Testis (tissue), 5 donors: ENCODE data around the gene CDC25A. TPM values are rescaled to one million over a fixed set of nuclear protein-coding genes. Genes with fewer than 3 reads are reported as not detected.
A peak's percentile ranks its signal among the peaks of the same experiment; 100 is the strongest.

Experiments used
- DNase-seq: peaks from one replicate; pipeline ENCODE4 v3.0.0-alpha.2; 2019
- H3K27ac ChIP-seq, 2 donors: fragments of 200-600 bp; sonication (generic); one replicate each; pipeline ENCODE4 v1.5.1; 2019
- H3K27me3 ChIP-seq: fragments of 200-600 bp; sonication (generic); one replicate; pipeline ENCODE4 v1.5.1; 2019
- H3K36me3 ChIP-seq: fragments of 200-600 bp; sonication (generic); one replicate; pipeline ENCODE4 v1.5.1; 2017; ENCODE audit warnings: low read depth; ENCODE audit errors: missing control alignments
- H3K4me1 ChIP-seq: fragments of 200-600 bp; sonication (generic); one replicate; pipeline ENCODE4 v1.5.1; 2019
- H3K4me3 ChIP-seq, 2 donors: fragments of 200-600 bp; sonication (generic); one replicate each; pipeline ENCODE4 v1.5.1; 2017 to 2019
- H3K9me3 ChIP-seq: fragments of 200-600 bp; sonication (generic); one replicate; pipeline ENCODE4 v1.5.1; 2017
- POLR2A ChIP-seq: fragments of 450-650 bp; IDR thresholded peaks from one replicate; pipeline ENCODE4 v1.6.1; 2017; ENCODE audit warnings: antibody characterized with exemption, mild to moderate bottlenecking, moderate library complexity
- WGBS, 2 donors: methylation state at CpG; one replicate each; pipeline ENCODE4 v1.1.5; 2018; 5-methylcytosine and 5-hydroxymethylcytosine counted together
- intact Hi-C: fragments of 100-400 bp; cut with DNase I; formaldehyde crosslinking; loops from one replicate; pipeline ENCODE4 v1.15.1; 2023; ENCODE audit warnings: low total_unique reads
- long read RNA-seq, 2 donors: transcript quantifications; one replicate each; lab custom pipeline, GENCODE V29; 2026
- polyA plus RNA-seq: library from polyadenylated mRNA; stranded (reverse); fragments of 350-450 nt; fragmentation: Illumina TruSeq; extraction: RNeasy Lipid Tissue Mini Kit (QIAGEN cat#74804); gene quantifications from one replicate; pipeline ENCODE4 v1.2.3, GENCODE V29; 2014; ENCODE audit warnings: low read depth, low replicate concordance; ENCODE audit not compliant: insufficient read depth
- total RNA-seq, 2 donors: library from RNA; depleted of rRNA; stranded (reverse); fragments of >200 nt; gene quantifications; one replicate each; pipeline ENCODE4 v1.2.3, GENCODE V29; 2016
- TF ChIP-seq, protein P1 (sequence below), 3 experiments: fragments of 450-650 bp in 2 of 3; fragments of 200-600 bp in 1 of 3; sonication (generic) in 1 of 3; IDR thresholded peaks; one replicate each; pipeline ENCODE4 v1.5.1; 2016 to 2019; ENCODE audit warnings: antibody characterized with exemption in 3 of 3, mild to moderate bottlenecking in 2 of 3, moderate library complexity in 1 of 3

The CDC25A gene
- total RNA-seq, result 10 to 100 TPM; 46.3 to 51.6 TPM
- 29.3 TPM for polyA plus RNA-seq
- long read RNA-seq, donor 1, result 0 reads
- long read RNA-seq, donor 2, partial matches to known transcripts, result 0 of 3 reads
- long read RNA-seq, donor 2, other reads (novel, unspliced or antisense), result 0 of 3 reads

DNA sequence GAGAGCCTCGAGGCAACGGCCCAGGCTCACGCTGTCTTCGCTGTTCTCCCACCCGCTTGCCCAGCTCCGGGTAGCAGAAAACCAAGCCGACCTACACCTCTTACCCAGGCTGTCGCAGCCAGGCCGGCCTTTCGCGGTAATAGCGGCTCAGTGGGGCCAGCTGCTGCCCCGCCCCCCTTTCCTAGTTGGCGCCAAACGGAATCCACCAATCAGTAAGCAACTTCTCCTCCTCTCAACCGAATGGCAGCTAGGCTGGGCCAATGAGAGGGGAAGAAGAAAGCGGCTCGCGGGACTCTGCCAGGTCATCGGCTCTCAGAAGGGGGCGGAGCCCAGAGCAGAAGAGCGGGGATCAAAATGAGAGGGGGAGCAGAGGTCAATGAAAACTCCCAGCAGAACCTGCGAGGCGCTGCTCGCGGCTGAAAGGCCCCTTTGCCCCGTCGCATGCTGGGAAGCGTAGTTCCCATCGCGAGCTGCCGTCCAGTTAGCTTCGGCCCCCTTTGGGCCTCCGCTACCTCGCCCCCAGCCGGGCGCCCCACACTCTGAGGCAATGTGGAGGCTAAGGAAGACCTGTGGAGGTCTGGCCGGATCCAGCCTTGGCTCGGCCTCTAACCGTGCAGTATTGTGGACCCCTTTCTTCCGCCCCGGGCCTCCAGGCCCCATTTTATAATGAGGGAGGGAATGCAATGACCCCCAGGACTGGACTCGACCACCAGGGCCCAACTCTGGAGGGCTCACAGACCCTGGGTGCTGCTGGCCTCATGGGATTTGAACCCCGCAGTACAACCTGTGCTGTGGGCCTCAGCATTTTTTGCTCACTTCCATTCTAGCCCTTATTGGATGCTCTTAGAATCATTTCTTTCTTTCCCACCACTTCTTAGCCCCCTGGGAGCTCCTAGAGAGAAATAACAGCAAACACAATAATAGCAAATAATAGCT is at the start of gene CDC25A:
Gene CDC25A (minus strand): TSS at position 152 of the 936 bp plus-strand sequence. CDS start 470 bp downstream, outside the sequence.
- peak within 1 kb of the TSS; percentile 75 to 76 for H3K4me3 ChIP-seq
- intact Hi-C loops, result no loop called here
- DNase-seq, result peak; percentile 99
- TF ChIP-seq POLR2A, result no peak
- TF ChIP-seq, protein P1, sequence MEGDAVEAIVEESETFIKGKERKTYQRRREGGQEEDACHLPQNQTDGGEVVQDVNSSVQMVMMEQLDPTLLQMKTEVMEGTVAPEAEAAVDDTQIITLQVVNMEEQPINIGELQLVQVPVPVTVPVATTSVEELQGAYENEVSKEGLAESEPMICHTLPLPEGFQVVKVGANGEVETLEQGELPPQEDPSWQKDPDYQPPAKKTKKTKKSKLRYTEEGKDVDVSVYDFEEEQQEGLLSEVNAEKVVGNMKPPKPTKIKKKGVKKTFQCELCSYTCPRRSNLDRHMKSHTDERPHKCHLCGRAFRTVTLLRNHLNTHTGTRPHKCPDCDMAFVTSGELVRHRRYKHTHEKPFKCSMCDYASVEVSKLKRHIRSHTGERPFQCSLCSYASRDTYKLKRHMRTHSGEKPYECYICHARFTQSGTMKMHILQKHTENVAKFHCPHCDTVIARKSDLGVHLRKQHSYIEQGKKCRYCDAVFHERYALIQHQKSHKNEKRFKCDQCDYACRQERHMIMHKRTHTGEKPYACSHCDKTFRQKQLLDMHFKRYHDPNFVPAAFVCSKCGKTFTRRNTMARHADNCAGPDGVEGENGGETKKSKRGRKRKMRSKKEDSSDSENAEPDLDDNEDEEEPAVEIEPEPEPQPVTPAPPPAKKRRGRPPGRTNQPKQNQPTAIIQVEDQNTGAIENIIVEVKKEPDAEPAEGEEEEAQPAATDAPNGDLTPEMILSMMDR (IDR thresholded peaks at IDR 0.05), result peak in 1 of 3 experiments; percentile 1
- H3K27me3 ChIP-seq, result no peaks in the 10 kb centered on the region
- 5% methylated on average over 13 to 44 of the region's 44 CpGs for WGBS, 2 donors
- H3K9me3 ChIP-seq, result no peaks in the 10 kb centered on the region
- H3K27ac ChIP-seq, result peak within 1 kb of the TSS; percentile 61 to 78
- H3K4me1 ChIP-seq, result peaks cover 11% of the 10 kb centered on the region
- H3K36me3 ChIP-seq, result no peaks in the 10 kb centered on the region

DNA sequence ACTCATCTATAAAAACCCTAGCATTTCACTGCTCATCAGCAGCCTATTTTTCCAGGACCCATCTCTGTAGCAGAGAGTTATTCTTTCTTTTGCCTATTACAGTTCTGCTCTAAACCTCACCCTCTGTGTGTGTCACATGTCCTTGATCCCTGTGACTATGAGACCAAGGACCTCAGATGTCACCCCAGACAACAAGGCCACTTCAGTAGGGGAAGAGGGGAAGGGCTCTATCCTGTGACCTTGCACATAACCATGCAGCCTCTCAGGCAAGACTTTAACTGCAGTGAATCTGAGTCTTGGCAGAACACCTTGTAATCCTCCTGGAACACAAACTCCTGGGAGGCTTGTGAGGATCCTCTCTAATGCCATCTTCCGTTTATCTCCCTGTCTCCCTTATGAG is 48.3 kb upstream of the CDC25A start:
- H3K4me1 ChIP-seq, result peaks cover 48% of the 10 kb centered on the region
- DNase-seq, result peak; percentile 39
- H3K27ac ChIP-seq, result peak overlapping the region; percentile 68 to 79
- H3K9me3 ChIP-seq, result no peaks in the 10 kb centered on the region
- WGBS, 2 donors, result 25 to 50% methylated on average over 1 of the region's 1 CpG
- no peaks in the 10 kb centered on the region for H3K27me3 ChIP-seq
- TF ChIP-seq, protein P1 (IDR thresholded peaks at IDR 0.05), result no peak
- TF ChIP-seq POLR2A, result no peak
- H3K4me3 ChIP-seq, result no peak overlapping the region
- H3K36me3 ChIP-seq, result no peaks in the 10 kb centered on the region
- intact Hi-C loops, result no loop called here

DNA sequence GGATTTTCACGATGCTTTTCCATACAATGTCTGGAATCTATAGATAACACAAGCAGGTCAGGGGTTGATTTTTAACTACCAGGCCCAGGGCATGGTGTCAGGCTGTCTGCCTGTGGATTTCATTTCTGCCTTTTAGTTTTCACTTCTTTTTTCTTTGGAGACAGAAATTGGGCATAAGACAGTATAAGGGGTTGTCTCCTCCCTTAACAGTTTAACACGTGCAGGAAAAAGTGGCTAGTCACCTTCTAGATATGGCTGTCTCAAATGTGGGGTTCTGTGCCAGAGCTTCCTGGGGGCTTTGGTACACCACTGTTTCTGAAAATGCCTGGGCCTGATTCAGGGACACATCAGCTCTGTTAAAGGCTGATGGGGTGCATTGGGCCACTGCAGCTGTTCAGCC is 45.3 kb upstream of the CDC25A start:
- no peaks in the 10 kb centered on the region for H3K9me3 ChIP-seq
- TF ChIP-seq, protein P1 (IDR thresholded peaks at IDR 0.05), result no peak
- TF ChIP-seq POLR2A, result no peak
- WGBS, 2 donors, result 75 to 92% methylated on average over 2 of the region's 2 CpGs
- H3K4me3 ChIP-seq, result no peak overlapping the region
- no peaks in the 10 kb centered on the region for H3K27me3 ChIP-seq
- H3K4me1 ChIP-seq, result peaks cover 41% of the 10 kb centered on the region
- no peak overlapping the region for H3K27ac ChIP-seq
- intact Hi-C loops, result no loop called here
- no peak for DNase-seq
- no peaks in the 10 kb centered on the region for H3K36me3 ChIP-seq

DNA sequence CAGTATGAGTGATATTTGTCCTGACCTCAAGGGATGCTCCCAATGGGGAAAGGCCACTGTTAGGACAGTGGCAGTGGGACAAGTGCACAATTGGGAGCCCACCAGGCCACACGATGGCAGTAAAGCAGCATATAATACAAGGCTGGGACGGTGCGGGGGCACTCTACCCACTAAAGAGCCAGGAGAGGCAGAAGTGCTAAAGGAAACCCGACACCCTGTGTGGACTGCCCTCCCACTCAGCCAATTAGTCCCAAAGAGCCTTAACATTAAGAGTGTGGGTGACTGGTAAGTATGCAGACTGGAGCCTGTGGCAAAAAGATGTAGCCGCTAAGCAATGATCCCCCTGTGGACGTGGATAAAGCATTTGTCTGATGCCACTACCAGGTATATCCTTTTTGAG is 44.5 kb upstream of the CDC25A start:
- WGBS, 2 donors, result 35 to 52% methylated on average over 6 of the region's 6 CpGs
- intact Hi-C loops, result no loop called here
- no peaks in the 10 kb centered on the region for H3K9me3 ChIP-seq
- peaks cover 41% of the 10 kb centered on the region for H3K4me1 ChIP-seq
- no peak overlapping the region for H3K4me3 ChIP-seq
- H3K36me3 ChIP-seq, result no peaks in the 10 kb centered on the region
- peak overlapping the region; percentile 10 to 65 for H3K27ac ChIP-seq
- TF ChIP-seq, protein P1 (IDR thresholded peaks at IDR 0.05), result peak; percentile 42 to 47 (median 46)
- TF ChIP-seq POLR2A, result no peak
- peak; percentile 89 for DNase-seq
- H3K27me3 ChIP-seq, result no peaks in the 10 kb centered on the region
